H1 (cell line): Measurements from ENCODE around the gene LPP. TPM values are rescaled to one million over a fixed set of nuclear protein-coding genes. Genes with fewer than 3 reads are reported as not detected.

Experiments used
- CTCF ChIA-PET: fragments of 300-600 bp; sonication (Branson Sonifier 250); formaldehyde crosslinking; loops from one replicate; lab custom pipeline; 2021; ENCODE audit not compliant: partially characterized antibody; lab: Charles Lee
- POLR2A ChIA-PET: fragments of 300-600 bp; sonication (Branson Sonifier 250); formaldehyde crosslinking; loops from one replicate; lab custom pipeline; 2021; ENCODE audit warnings: inconsistent platforms; ENCODE audit not compliant: partially characterized antibody; lab: Charles Lee
- DNase-seq, 2 experiments: peaks; one replicate each; pipeline versions ENCODE4 v3.0.0 to v3.0.0-alpha.2; 2010 to 2022; ENCODE audit warnings: low spot score in 2 of 2, low read depth in 1 of 2, mixed read lengths in 1 of 2
- FAIRE-seq: peaks from 2 replicates; lab custom pipeline; 2011; peaks lifted over from hg19 to GRCh38; lab: Jason Lieb, UNC
- H2AFZ ChIP-seq: 2 replicates; pipeline ENCODE4 v1.8.1; 2012; ENCODE audit warnings: low read length, inconsistent platforms
- H2AK5ac ChIP-seq: 2 replicates; pipeline ENCODE4 v1.6.1; 2013; ENCODE audit warnings: low read depth, low read length
- H2BK120ac ChIP-seq: replicated peaks from 2 replicates; pipeline ENCODE3; 2013; ENCODE audit warnings: low read depth, low read length, inconsistent platforms
- H2BK12ac ChIP-seq: 2 replicates; pipeline ENCODE4 v1.6.1; 2013; ENCODE audit warnings: low read depth, low read length
- H2BK15ac ChIP-seq: 2 replicates; pipeline ENCODE4 v1.6.1; 2013; ENCODE audit warnings: low read length
- H2BK20ac ChIP-seq: 2 replicates; pipeline ENCODE4 v1.6.1; 2013; ENCODE audit warnings: low read length
- H2BK5ac ChIP-seq: 2 replicates; pipeline ENCODE4 v1.6.1; 2013; ENCODE audit warnings: low read depth, low read length
- H3K14ac ChIP-seq: 2 replicates; pipeline ENCODE4 v1.6.1; 2013; ENCODE audit warnings: inconsistent platforms; ENCODE audit not compliant: insufficient read length
- H3K18ac ChIP-seq: 2 replicates; pipeline ENCODE4 v1.6.1; 2013; ENCODE audit warnings: low read length; ENCODE audit errors: extremely low read depth
- H3K23ac ChIP-seq: 2 replicates; pipeline ENCODE4 v1.6.1; 2013; ENCODE audit warnings: inconsistent platforms; ENCODE audit not compliant: insufficient read length
- H3K23me2 ChIP-seq: 2 replicates; pipeline ENCODE4 v1.6.1; 2013; ENCODE audit warnings: low read depth, low read length
- H3K27ac ChIP-seq: 2 replicates; pipeline ENCODE4 v1.6.1; 2011; ENCODE audit warnings: low read depth, low read length, inconsistent platforms
- H3K27me3 ChIP-seq, 4 experiments: replicated peaks in 1 of 4; 1 replicate in 1 of 4; 2 replicates in 3 of 4; pipeline versions ENCODE4 v1.6.1 to v1.8.1; 2011 to 2013; ENCODE audit warnings: low read length in 3 of 4, mild to moderate bottlenecking in 3 of 4, inconsistent platforms in 2 of 4, mixed read lengths in 2 of 4, moderate library complexity in 1 of 4; ENCODE audit not compliant: control insufficient read depth in 3 of 4, insufficient read depth in 3 of 4; ENCODE audit errors: extremely low read depth in 1 of 4
- H3K36me3 ChIP-seq, 4 experiments: 2 replicates each; pipeline versions ENCODE4 v1.6.1 to v1.8.1; 2011 to 2013; ENCODE audit warnings: mild to moderate bottlenecking in 4 of 4, low read length in 3 of 4, moderate library complexity in 2 of 4, control low read depth in 1 of 4, inconsistent platforms in 1 of 4; ENCODE audit not compliant: insufficient read depth in 4 of 4, control insufficient read depth in 2 of 4
- H3K4ac ChIP-seq: replicated peaks from 2 replicates; pipeline ENCODE3; 2013; ENCODE audit warnings: low read length, low read depth, mixed read lengths, inconsistent platforms; ENCODE audit not compliant: insufficient read length
- H3K4me1 ChIP-seq, 4 experiments: replicated peaks in 1 of 4; 1 replicate in 1 of 4; 2 replicates in 3 of 4; pipeline versions ENCODE4 v1.6.1 to v1.8.1; 2011 to 2013; ENCODE audit warnings: low read length in 3 of 4, inconsistent platforms in 2 of 4, mixed read lengths in 1 of 4; ENCODE audit not compliant: insufficient read depth in 4 of 4, control insufficient read depth in 3 of 4
- H3K4me2 ChIP-seq, 2 experiments: 2 replicates each; pipeline versions ENCODE4 v1.6.1 to v1.8.1; 2011 to 2013; ENCODE audit warnings: low read depth in 2 of 2, low read length in 2 of 2, control low read depth in 1 of 2, inconsistent platforms in 1 of 2, mild to moderate bottlenecking in 1 of 2; ENCODE audit not compliant: insufficient read depth in 1 of 2
- H3K4me3 ChIP-seq, 4 experiments: fragments of 200-600, 300-600 bp in 1 of 4; sonication (generic), shearing (Covaris generic), sonication (Bioruptor Twin) in 1 of 4; 2 replicates each; pipeline versions ENCODE4 v1.5.1 to v1.8.1; 2011 to 2016; ENCODE audit warnings: low read length in 4 of 4, low read depth in 3 of 4, control low read depth in 2 of 4, inconsistent platforms in 2 of 4, mild to moderate bottlenecking in 2 of 4, mixed read lengths in 1 of 4, moderate library complexity in 1 of 4; ENCODE audit not compliant: insufficient read depth in 2 of 4; ENCODE audit errors: extremely low read depth in 1 of 4
- H3K56ac ChIP-seq: replicated peaks from 2 replicates; pipeline ENCODE3; 2013; ENCODE audit warnings: low read depth, mild to moderate bottlenecking, mixed read lengths, low read length, inconsistent platforms; ENCODE audit not compliant: insufficient read length
- H3K79me1 ChIP-seq: 2 replicates; pipeline ENCODE4 v1.6.1; 2013; ENCODE audit warnings: low read depth, low read length, control low read depth
- H3K79me2 ChIP-seq, 2 experiments: 2 replicates each; pipeline versions ENCODE4 v1.6.1 to v1.8.1; 2012 to 2013; ENCODE audit warnings: low read length in 2 of 2, mild to moderate bottlenecking in 2 of 2, inconsistent platforms in 1 of 2; ENCODE audit not compliant: insufficient read depth in 2 of 2, control insufficient read depth in 1 of 2
- H3K9ac ChIP-seq, 4 experiments: replicated peaks in 1 of 4; 1 replicate in 1 of 4; 2 replicates in 3 of 4; pipeline versions ENCODE4 v1.6.1 to v1.8.1; 2011 to 2013; ENCODE audit warnings: low read depth in 3 of 4, low read length in 3 of 4, control low read depth in 2 of 4, mild to moderate bottlenecking in 2 of 4, moderate library complexity in 2 of 4, inconsistent platforms in 1 of 4; ENCODE audit errors: extremely low read depth in 1 of 4
- H3K9me3 ChIP-seq, 2 experiments: 2 replicates each; pipeline versions ENCODE4 v1.6.1 to v1.8.1; 2012 to 2013; ENCODE audit warnings: mild to moderate bottlenecking in 2 of 2, moderate library complexity in 2 of 2, control low read depth in 1 of 2, inconsistent platforms in 1 of 2, low read depth in 1 of 2, low read length in 1 of 2, mixed read lengths in 1 of 2; ENCODE audit not compliant: insufficient read depth in 2 of 2
- H4K20me1 ChIP-seq, 2 experiments: replicated peaks in 1 of 2; 2 replicates each; pipeline versions ENCODE3 to v1.8.1; 2011 to 2013; ENCODE audit warnings: inconsistent platforms in 2 of 2, low read length in 2 of 2, mild to moderate bottlenecking in 1 of 2; ENCODE audit not compliant: insufficient read depth in 2 of 2, control insufficient read depth in 1 of 2
- H4K5ac ChIP-seq: 2 replicates; pipeline ENCODE4 v1.6.1; 2013; ENCODE audit warnings: low read length, low read depth, mixed read lengths, inconsistent platforms; ENCODE audit not compliant: insufficient read length
- H4K8ac ChIP-seq: 2 replicates; pipeline ENCODE4 v1.8.0; 2013; ENCODE audit warnings: mild to moderate bottlenecking, moderate library complexity, low read length, inconsistent platforms; ENCODE audit not compliant: insufficient read depth; ENCODE audit errors: extremely low read depth
- H4K91ac ChIP-seq: replicated peaks from 2 replicates; pipeline ENCODE3; 2013; ENCODE audit warnings: low read length, mixed read lengths, inconsistent platforms; ENCODE audit not compliant: insufficient read length
- ASH2L ChIP-seq: fragments of 200-600, 300-600 bp; sonication (generic); IDR thresholded peaks from one replicate; pipeline ENCODE4 v1.7.1; 2017; ENCODE audit warnings: low read length
- CHD2 ChIP-seq: IDR thresholded peaks from 2 replicates; pipeline ENCODE4 v1.6.1; 2012; ENCODE audit warnings: low read length, improper control_type of control experiment
- CREB1 ChIP-seq: IDR thresholded peaks from 2 replicates; pipeline ENCODE4 v1.6.1; 2012; ENCODE audit warnings: inconsistent platforms
- CTBP2 ChIP-seq: IDR thresholded peaks from 2 replicates; pipeline ENCODE4 v1.7.0; 2011; ENCODE audit warnings: borderline replicate concordance, mild to moderate bottlenecking, moderate library complexity, mixed read lengths, low read length; ENCODE audit not compliant: insufficient read depth, insufficient read length
- CTCF ChIP-seq, 3 experiments: IDR thresholded peaks; 1 replicate in 2 of 3; 2 replicates in 1 of 3; pipeline versions ENCODE4 v1.5.1 to v1.6.1; 2011; ENCODE audit warnings: low read length in 3 of 3, mild to moderate bottlenecking in 3 of 3, inconsistent platforms in 2 of 3, low read depth in 1 of 3, moderate library complexity in 1 of 3; ENCODE audit not compliant: insufficient read depth in 1 of 3; ENCODE audit errors: control extremely low read depth in 1 of 3
- EGR1 ChIP-seq: IDR thresholded peaks from 2 replicates; pipeline ENCODE4 v1.6.1; 2011; ENCODE audit warnings: low read depth, low read length, borderline replicate concordance
- MAFK ChIP-seq: IDR thresholded peaks from 2 replicates; pipeline ENCODE4 v1.6.1; 2012; ENCODE audit warnings: low read depth, mild to moderate bottlenecking, improper control_type of control experiment, low read length
- NANOG ChIP-seq: IDR thresholded peaks from 2 replicates; pipeline ENCODE4 v1.6.1; 2011; ENCODE audit warnings: low read length, low read depth, mild to moderate bottlenecking, inconsistent platforms; ENCODE audit not compliant: insufficient read depth, poor library complexity, severe bottlenecking
- NRF1 ChIP-seq: IDR thresholded peaks from 2 replicates; pipeline ENCODE4 v1.6.1; 2011; ENCODE audit warnings: mild to moderate bottlenecking, low read depth, low read length, improper control_type of control experiment
- PHF8 ChIP-seq: fragments of 200-600 bp; sonication (generic); conservative IDR thresholded peaks from 2 replicates; pipeline ENCODE4 v1.7.1; 2012; ENCODE audit warnings: low read depth, mild to moderate bottlenecking, inconsistent platforms, low read length, moderate library complexity
- POLR2AphosphoS5 ChIP-seq: IDR thresholded peaks from 2 replicates; pipeline ENCODE4 v1.6.1; 2011; ENCODE audit warnings: low read depth, low read length
- SIX5 ChIP-seq: IDR thresholded peaks from 2 replicates; pipeline ENCODE4 v1.6.1; 2011; ENCODE audit warnings: mild to moderate bottlenecking, low read depth, low read length
- TAF1 ChIP-seq: IDR thresholded peaks from 2 replicates; pipeline ENCODE4 v1.6.1; 2011; ENCODE audit warnings: mild to moderate bottlenecking, low read depth, low read length
- WGBS, 2 experiments: shearing (Covaris generic) in 1 of 2; methylation state at CpG; one replicate each; pipeline versions ENCODE4 v1.1.6 to v1.1.7; 2013 to 2015; ENCODE audit warnings: low lambda C conversion rate in 2 of 2, mixed read lengths in 2 of 2, inconsistent platforms in 1 of 2, low coverage in 1 of 2, missing lambda C conversion rate in 1 of 2; ENCODE audit not compliant: insufficient replicate concordance in 2 of 2, insufficient coverage in 1 of 2, insufficient read length in 1 of 2; ENCODE audit errors: extremely low coverage in 1 of 2, missing lambda C conversion rate in 1 of 2; 5-methylcytosine and 5-hydroxymethylcytosine counted together
- polyA plus RNA-seq, 7 experiments: library from polyadenylated mRNA; depleted of rRNA in 3 of 7; stranded (reverse) in 5 of 7; unstranded in 2 of 7; fragments of >200 nt in 5 of 7; fragments of 200-250 nt in 2 of 7; gene quantifications; 1 replicate in 5 of 7; 2 replicates in 1 of 7; 4 replicates in 1 of 7; pipeline versions ENCODE4 v1.2.1 to v1.2.3, GENCODE V29; 2011 to 2013; ENCODE audit warnings: missing spikeins in 2 of 7, mixed read lengths in 2 of 7
- total RNA-seq: library from RNA; stranded (reverse); fragmentation: NEBNext Ultra II Directional; extraction: Animal tissue kit (Norgen Biotek cat#: 25700); gene quantifications from 2 replicates; pipeline ENCODE4 v1.2.1, GENCODE V29; 2021

LPP gene
- total and polyA plus RNA-seq, 2 of the 8 experiments (the other 6 are each of a cell fraction or from before 2014, with no cell fraction given) = 10.0 to 53.3 TPM

GRCh38 chr3:188698436-188698835, 544.5 kb downstream of the LPP start:
- Histone ChIP-seq H3K56ac (no peak overlapping the region), H4K91ac (no peak overlapping the region), H3K4me3 (no peak overlapping the region), H3K27ac (no peak overlapping the region), H3K4me2 (no peak overlapping the region), H4K5ac (no peak overlapping the region), H2BK15ac (no peak overlapping the region), H3K4ac (no peak overlapping the region), H3K23ac (no peak overlapping the region), H3K9ac (no peak overlapping the region), H2BK5ac (no peak overlapping the region), H3K27me3 (no peaks in the 10 kb centered on the region), H3K18ac (no peak overlapping the region), H4K20me1 (no peaks in the 10 kb centered on the region), H2AFZ (no peak overlapping the region), H2BK12ac (no peak overlapping the region), H2BK120ac (no peak overlapping the region), H3K4me1 (peaks cover 0 to 6% (median 3%) of the 10 kb centered on the region in 4 experiments; a peak in 3 of 7 replicates), H4K8ac (no peak overlapping the region), H3K79me1 (no peaks in the 10 kb centered on the region), H3K23me2 (no peaks in the 10 kb centered on the region), H3K36me3 (no peaks in the 10 kb centered on the region), H2AK5ac (no peak overlapping the region), H3K9me3 (no peaks in the 10 kb centered on the region), H3K79me2 (no peaks in the 10 kb centered on the region), H2BK20ac (no peak overlapping the region), H3K14ac (no peak overlapping the region)
- ChIA-PET CTCF (interaction anchor here (1.1 to 1.2 kb wide), 2 partner anchors 121 to 257 kb away, joined by 3 read pairs; no protein-coding TSS in a partner anchor), POLR2A (no interaction called here)
- FAIRE-seq (no peak), DNase-seq (no peak)
- WGBS, 2 experiments = 88% methylated on average over 12 of the region's 12 CpGs; no CpG with 5 or more reads in 1 of the 2 experiments
- TF ChIP-seq ASH2L (no peak), EGR1 (no peak), SIX5 (no peak), CHD2 (no peak), MAFK (no peak), POLR2AphosphoS5 (no peak), NANOG (no peak), PHF8 (no peak), CTCF (IDR thresholded peaks at IDR 0.05; ENCODE audit: control extremely low read depth in 1 of 3, insufficient read depth in 1 of 3, low read depth in 1 of 3, low read length in 3 of 3) (no peak), TAF1 (no peak), CTBP2 (no peak), CREB1 (no peak), NRF1 (no peak)
